Activated CD8-positive, alpha-beta memory T cell treated with anti-CD3 and anti-CD28 coated beads for 1 hour (primary cell): ENCODE results near the gene CFB.

Experiments used
- DNase-seq, 2 donors: peaks; one replicate each; pipeline ENCODE4 v3.0.0-alpha.2; 2020; ENCODE audit warnings: low read depth in 1 of 2; ENCODE audit errors: extremely low read depth in 1 of 2

The CFB gene

DNA sequence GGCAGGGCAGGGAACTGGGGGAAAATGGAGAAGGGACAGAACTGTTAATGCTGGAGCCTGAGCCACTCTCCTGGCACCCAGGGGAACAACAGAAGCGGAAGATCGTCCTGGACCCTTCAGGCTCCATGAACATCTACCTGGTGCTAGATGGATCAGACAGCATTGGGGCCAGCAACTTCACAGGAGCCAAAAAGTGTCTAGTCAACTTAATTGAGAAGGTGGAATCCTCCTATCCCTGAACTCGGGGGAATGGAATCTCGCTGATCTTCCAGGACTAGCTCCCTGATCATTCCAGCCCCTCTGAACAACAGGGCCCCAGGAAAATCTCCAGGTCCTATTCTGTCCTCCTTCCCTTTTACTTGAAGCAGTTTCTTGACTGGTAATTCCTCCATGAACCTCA is 2.0 kb downstream of the CFB start:
- DNase-seq = no peak

DNA sequence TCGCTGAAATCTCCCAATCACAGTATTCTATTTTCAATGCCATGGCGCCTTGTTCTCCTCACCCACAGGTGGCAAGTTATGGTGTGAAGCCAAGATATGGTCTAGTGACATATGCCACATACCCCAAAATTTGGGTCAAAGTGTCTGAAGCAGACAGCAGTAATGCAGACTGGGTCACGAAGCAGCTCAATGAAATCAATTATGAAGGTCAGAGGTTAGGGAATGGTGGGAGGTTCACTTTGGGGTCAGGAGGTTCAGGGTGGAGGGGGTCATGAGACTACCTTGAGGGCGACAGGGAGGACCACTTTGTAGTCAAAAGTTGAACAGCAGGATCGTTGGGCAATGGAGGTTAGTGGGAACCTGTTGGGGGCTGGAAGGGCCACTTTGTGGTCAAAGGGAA is 2.4 kb downstream of the CFB start:
- no peak for DNase-seq

DNA sequence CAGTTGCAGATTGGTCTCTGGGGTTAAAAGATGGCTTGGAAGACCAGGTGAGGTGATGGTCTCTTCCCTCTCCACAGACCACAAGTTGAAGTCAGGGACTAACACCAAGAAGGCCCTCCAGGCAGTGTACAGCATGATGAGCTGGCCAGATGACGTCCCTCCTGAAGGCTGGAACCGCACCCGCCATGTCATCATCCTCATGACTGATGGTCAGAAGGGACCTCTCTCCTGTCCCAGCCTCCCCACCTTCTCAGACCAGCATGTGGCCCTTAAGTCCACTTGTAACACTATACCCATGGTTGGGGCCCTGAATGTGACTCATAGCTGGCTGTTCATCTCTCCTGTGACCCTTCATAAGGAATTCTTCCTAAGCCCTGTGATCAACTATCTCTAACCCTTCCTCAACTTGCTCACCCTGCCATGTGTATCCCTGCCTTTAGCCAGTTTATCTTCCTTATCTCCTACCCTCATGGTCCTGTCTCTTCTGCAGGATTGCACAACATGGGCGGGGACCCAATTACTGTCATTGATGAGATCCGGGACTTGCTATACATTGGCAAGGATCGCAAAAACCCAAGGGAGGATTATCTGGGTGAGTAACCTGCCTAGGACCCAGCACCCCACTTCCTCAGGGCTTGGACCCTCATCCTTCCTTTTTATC is 3.0 kb downstream of the CFB start:
- no peak for DNase-seq

DNA sequence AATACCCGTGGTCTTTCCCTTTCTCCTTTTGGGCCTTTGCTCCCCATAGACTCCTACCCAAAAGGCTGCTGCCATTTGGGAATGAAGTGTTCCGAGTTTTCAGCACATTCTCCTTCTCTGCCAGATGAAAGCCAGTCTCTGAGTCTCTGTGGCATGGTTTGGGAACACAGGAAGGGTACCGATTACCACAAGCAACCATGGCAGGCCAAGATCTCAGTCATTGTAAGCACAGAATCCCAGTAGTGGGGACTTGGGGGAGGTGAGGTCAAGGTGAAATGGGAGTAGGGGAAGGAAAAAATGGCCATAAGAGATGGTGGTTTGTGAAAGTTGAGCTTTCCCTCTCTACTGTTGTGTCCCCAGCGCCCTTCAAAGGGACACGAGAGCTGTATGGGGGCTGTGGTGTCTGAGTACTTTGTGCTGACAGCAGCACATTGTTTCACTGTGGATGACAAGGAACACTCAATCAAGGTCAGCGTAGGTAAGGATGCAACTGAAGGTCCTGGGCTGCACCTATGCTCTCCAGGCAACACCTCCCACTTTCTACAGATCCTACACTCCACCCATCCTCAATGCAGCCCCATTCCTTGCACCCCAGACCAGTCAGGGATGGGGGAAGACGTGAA is 4.1 kb downstream of the CFB start:
- DNase-seq = no peak

DNA sequence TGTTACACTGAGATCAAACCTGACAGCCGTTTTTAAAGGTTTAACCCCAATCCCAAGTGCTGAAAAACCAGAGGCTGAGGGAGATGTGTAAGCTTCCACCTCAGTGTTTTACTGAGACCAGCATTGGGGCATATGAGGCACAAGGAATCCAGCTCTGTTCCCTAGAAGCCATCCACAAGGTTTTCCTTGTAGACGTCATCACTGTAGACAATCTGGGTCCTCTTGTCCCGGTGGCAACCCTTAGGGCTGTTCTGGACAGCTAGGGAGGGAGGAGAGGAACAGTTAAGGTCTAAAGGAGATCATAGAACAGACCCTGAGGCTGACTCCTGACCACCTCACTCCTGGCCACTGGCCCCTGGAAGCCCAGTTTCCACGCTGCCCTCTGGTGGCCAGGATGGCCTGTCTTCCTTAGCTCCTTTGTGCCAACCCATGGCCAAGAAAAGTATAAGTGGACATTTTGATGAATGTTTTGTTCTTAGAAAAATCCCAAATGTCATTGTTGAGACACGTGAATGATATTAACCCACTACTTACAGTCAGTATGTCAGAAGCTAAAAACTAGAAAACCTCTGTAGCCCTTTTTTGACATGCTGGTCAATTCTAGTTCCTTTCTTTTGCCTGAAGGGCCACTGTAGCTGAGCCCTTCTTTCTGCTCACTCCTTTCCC is 6.4 kb downstream of the CFB start:
- no peak for DNase-seq

DNA sequence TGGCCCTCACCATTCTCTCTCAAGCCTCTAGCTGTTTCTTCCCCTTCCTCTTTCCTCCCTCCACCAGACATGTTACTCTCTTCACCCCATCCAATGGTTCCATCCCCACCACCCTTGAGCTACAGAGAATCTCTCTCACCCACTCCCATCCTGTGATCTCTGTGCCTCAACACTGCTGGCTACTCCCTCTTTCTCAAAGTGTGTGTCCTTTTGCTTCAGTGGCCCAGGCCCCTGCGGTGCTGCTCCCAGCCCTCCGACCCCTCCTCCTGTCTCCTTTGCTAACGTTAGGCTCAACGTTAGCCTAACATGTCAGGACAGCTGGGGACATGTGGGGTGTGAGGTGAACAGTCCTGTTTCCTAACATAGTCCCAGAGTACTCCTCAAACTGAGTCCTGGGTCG is 7.0 kb downstream of the CFB start:
- no peak for DNase-seq

DNA sequence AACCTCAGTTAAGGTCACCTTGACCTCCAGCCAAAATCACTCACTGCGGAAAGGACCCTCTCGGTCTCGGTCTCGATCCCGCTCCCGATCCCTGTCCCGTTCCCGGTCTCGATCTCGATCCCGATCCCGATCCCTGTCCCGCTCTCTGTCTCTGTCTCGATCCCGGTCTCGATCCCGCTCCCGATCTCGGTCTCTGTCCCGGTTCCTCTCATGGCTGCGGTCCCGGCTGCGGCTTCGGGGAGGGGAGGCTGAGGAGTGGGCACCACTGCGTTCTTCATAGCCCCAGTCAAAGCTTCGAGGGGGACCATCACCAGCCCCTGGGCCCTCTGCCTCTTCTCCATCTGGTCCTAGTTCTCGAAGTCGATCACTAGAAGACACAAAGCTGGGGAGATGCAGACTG is 8.6 kb downstream of the CFB start:
- no peak for DNase-seq

DNA sequence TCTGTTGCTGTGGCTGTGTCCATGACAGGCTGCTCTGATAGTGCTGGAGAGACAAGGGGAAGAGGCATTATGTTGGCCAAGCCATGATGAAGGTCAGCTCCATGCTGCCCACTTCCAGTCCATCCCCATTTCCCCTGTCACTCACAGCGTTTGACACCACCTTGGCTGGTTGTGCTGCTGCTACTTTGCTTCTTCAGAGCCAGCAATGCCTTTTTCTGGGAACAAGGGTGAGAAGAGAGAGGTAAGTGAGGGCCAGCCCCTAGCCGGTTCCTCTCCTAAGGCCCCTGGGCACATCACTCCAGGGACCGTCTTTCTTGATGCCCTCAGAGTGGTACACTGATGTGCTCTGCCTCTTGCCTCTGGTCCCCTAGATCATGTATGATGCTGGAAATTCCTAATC is 10.9 kb downstream of the CFB start:
- DNase-seq = no peak

DNA sequence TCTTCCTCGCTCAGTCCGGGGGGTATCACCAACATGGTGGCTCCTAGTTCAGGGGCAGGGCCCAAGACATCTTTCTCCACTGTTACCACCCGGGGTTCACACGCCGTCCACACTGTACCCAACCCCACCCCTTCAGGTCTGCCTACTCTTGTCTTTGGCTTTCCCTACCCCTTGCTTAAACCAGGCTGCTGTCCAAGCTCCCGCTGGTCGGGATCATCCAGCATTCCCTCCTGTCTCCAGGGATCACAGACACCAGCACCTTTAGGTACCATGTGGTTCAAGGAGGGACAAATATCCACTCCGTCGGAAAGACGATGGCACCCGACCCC is 12.5 kb downstream of the CFB start:
- DNase-seq = no peak

DNA sequence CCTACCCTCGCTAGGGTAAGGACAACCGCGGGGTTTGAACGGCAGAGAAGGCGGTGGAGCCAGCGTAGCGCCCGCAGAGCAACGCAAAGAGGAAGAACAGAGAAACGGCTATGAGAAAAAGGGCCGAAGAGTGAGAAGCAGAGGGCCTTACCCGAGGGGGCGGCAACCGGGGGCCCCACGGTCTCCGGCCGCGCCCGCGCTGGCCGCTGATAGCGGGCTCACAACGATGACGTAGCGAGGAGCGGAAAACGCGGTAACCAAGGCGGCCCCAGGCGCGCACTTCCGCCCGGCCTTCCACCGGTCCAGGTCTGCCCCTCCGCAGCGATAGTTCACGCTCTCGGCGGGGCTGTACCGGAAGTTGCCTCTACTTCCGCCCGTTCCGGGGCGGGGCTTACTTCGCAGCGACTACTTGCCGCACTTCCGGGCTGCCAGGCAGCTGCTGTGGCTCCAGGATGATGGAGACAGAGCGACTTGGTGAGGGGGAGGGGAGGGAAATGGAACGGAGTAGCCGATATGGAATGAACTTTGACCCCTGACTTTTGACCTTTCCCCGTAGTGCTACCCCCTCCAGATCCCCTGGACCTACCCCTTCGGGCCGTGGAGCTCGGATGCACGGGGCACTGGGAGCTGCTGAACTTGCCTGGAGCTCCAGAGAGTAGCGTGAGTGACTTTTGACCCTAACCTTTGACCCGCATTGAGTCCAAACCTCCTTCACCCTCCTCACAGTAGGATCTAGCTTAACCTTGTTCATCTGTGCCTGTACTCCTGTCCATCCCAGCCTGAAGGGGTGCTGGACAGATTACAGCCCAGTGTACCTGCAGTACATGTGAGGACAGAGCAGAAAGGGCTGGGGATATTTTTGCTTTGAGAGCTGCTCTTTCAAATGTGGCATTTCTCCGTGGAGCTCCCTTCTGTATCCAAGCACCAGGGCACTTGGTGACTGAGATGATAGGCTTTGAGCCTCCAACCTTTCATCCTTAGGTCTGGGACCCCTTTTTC is 13.1 kb downstream of the CFB start, which contains the start of the genes NELFE and SKIC2:
TSS of gene NELFE (minus strand) at position 231 of the 999 bp plus-strand sequence. CDS start 525 bp downstream, outside the sequence.
TSS of gene SKIC2 (plus strand) at position 435 of the 999 bp plus-strand sequence. CDS start at position 453, 18 bp downstream.
- peak; percentile 92 to 98 for DNase-seq

DNA sequence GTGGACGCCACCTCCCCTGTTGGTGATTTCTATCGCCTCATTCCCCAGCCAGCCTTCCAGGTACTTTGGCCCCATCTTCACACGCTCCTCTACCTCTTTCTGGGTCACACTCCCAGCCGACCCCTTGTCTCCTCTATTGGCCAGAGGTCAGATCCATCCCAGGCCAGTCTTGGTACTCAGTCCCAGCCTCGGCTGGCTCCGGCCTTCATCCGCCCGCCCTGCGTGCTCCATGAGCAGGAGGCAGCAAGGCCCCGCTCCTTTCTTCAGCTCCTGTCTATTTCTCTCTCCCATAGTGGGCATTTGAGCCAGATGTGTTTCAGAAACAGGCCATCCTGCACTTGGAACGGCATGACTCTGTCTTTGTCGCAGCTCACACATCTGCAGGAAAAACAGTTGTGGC is 15.7 kb downstream of the CFB start:
- DNase-seq = no peak

DNA sequence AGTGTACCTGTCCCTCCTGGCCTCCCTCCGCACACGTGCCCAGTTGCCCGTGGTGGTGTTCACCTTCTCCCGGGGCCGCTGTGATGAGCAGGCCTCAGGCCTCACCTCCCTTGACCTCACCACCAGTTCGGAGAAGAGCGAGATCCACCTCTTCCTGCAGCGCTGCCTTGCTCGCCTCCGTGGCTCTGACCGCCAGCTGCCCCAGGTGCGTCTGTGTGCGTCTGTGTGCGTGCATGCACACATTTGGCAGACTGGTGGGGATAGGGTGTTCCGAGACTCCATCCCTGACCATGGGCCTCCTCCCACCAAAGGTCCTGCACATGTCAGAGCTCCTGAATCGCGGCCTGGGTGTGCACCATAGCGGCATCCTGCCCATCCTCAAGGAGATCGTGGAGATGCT is 18.0 kb downstream of the CFB start:
- no peak for DNase-seq

DNA sequence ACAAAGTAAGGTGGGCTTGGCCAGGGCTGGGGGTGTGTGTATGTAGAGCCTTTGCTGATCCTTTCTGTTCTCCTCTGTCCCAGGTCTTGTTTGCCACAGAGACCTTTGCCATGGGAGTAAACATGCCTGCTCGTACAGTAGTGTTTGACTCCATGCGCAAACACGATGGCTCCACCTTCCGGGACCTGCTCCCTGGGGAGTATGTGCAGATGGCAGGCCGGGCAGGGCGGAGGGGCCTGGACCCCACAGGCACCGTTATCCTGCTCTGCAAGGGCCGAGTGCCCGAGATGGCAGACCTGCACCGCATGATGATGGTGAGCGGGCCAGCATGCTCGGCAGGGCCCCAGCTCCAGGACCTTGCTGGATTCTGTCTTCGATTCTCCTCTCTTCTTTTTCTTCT is 19.8 kb downstream of the CFB start:
- DNase-seq = no peak

DNA sequence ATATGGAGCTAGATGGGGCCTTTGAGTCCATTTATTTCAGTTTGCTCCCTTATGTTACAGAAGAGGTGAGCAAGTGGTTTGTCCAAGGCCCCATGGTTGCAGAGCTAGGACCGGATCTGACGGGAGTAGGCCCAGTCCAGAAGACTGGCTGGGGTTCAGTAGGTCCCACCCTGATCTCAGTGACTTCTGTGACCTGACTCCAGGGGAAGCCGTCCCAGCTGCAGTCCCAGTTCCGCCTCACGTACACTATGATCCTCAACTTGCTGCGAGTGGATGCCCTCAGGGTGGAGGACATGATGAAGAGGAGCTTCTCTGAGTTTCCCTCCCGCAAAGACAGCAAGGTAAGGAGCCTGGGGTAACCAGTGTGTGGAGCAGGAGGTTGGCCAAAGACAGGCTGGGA is 20.6 kb downstream of the CFB start:
- no peak for DNase-seq

DNA sequence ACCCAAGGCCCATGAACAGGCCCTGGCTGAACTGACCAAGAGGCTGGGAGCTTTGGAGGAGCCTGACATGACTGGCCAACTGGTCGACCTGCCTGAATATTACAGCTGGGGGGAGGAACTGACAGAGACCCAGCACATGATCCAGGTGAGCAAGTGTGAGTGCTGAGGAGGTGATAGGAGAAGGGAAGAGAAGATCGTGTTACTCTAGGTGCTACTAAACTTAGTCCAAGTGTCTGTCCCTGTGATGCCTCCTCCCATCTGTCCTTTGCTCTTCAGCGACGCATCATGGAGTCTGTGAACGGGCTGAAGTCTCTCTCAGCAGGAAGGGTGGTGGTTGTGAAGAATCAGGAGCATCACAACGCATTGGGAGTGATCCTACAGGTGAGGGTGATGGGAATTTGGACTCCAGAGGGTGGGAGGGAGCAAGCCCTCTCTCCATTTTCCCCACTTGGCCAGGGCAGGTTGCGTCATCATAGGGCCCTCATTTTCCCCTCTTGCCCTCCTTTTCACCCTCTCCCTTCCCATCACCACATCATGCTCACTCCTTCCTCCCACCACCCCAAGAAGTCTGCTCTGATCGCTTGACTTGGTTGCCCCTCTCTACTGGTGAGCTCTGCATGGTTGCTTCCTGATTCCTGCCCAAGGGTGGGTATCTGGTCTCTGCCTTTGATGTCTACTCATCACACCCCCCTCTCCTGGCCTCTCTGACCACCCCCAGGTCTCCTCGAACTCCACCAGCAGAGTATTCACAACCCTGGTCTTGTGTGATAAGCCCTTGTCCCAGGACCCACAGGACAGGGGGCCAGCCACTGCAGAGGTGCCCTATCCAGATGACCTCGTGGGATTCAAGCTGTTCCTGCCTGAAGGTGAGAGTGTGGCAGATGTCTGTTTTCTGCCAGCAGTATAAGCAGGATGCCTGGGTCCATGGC is 21.4 kb downstream of the CFB start:
- DNase-seq = no peak

DNA sequence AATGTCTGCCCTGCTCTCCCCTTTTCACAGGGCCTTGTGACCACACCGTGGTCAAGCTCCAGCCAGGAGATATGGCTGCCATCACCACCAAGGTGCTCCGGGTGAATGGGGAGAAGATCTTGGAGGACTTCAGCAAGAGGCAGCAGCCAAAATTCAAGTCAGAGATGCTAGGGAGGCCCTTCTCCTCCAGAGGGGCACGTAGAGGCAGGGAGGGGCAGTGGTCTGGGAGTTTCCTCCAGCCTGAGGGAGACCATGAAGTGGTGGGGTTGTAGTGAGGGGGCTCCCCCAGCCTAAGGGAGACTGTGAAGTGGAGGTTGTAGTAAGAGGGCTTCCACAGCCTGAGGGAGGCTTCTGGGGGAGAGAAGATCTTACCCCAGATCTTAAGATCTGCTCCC is 22.0 kb downstream of the CFB start:
- DNase-seq = no peak

DNA sequence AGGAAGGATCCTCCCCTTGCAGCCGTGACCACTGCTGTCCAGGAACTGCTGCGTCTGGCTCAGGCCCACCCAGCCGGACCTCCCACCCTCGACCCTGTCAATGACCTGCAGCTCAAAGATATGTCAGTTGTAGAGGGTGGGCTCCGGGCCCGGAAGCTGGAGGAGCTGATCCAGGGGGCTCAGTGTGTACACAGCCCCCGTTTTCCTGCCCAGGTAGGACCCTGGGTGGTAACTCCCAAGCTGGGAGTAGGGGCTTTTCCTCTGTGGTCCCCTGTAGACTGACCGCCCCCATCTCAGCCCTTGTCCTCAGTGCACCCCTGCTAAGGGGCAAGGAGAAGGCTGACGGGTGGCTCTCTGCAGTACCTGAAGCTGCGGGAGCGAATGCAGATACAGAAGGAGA is 22.4 kb downstream of the CFB start:
- DNase-seq = no peak

DNA sequence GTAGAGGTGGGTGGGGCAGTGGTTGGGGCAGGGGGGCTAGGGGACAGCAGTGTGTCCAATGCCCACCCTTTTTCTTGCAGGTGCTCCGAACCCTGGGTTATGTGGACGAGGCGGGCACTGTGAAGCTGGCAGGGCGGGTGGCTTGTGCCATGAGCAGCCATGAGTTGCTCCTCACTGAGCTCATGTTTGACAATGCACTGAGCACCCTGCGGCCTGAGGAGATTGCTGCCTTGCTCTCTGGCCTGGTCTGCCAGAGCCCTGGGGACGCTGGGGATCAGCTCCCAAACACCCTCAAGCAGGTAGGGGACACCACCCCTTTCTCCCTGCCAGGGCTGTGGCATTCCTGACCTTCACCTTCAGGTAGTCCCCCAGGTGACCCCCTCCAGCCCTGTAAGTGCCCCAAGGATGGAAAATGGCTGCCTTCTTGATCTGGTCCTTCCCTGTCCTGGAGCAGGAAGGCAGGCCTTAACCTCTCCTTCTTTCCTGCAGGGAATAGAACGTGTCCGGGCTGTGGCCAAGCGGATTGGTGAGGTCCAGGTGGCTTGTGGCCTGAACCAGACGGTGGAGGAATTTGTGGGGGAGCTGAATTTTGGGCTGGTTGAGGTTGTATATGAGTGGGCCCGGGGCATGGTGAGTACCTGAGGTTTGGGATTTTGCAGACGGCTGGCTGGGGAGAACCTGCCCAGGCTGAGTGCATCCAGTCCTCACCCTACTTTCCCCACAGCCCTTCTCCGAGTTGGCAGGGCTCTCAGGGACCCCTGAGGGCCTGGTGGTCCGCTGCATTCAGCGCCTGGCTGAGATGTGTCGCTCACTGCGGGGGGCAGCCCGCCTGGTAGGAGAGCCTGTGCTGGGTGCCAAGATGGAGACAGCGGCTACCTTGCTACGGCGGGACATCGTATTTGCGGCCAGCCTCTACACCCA is 23.2 kb downstream of the CFB start:
- no peak for DNase-seq
